ENCODE data around the gene FAM107B.

The FAM107B gene

GRCh38 chr10:14617852-14618251, 156.8 kb downstream of the FAM107B start:
- Histone ChIP-seq H2BK15ac (replicated peaks; ENCODE audit: low read depth) (no peak overlapping the region), H3K79me1 (ENCODE audit: low read length) (no peaks in the 10 kb centered on the region), H2BK5ac (ENCODE audit: low read length) (no peak overlapping the region), H3K18ac (ENCODE audit: low read length) (no peak overlapping the region), H3K4me3 (ENCODE audit: low read length) (no peak overlapping the region), H2BK120ac (ENCODE audit: low read depth, low read length) (no peak overlapping the region), H2AK5ac (ENCODE audit: low read length) (no peak overlapping the region), H3K4ac (ENCODE audit: low read depth, low read length) (no peak overlapping the region), H3K4me2 (ENCODE audit: low read length) (no peak overlapping the region), H3K9ac (ENCODE audit: low read length) (no peak overlapping the region), H3K79me2 (ENCODE audit: control insufficient read depth, insufficient read depth, low read length) (no peaks in the 10 kb centered on the region), H3K23ac (ENCODE audit: low read length) (no peak overlapping the region), H3K36me3 (ENCODE audit: control insufficient read depth, insufficient read depth, low read length) (no peaks in the 10 kb centered on the region), H3K4me1 (ENCODE audit: control insufficient read depth, low read depth, low read length) (no peaks in the 10 kb centered on the region), H3K56ac (ENCODE audit: low read length) (no peak overlapping the region), H4K5ac (ENCODE audit: low read length) (no peak overlapping the region), H3K27me3 (ENCODE audit: insufficient read depth, low read length, poor library complexity) (no peaks in the 10 kb centered on the region), H4K8ac (ENCODE audit: low read depth, low read length) (no peak overlapping the region), H3K27ac (ENCODE audit: low read depth, low read length) (no peak overlapping the region)
- WGBS (ENCODE audit: extremely low coverage, insufficient coverage, low lambda C conversion rate) = no CpG with 5 or more reads among the region's 4 CpGs
- DNase-seq = no peak

GRCh38 chr10:14616955-14617730, 157.6 kb downstream of the FAM107B start:
- Histone ChIP-seq H3K4me2 (ENCODE audit: low read length) (no peak overlapping the region), H3K56ac (ENCODE audit: low read length) (no peak overlapping the region), H3K23ac (ENCODE audit: low read length) (no peak overlapping the region), H4K8ac (ENCODE audit: low read depth, low read length) (no peak overlapping the region), H2BK120ac (ENCODE audit: low read depth, low read length) (no peak overlapping the region), H3K4ac (ENCODE audit: low read depth, low read length) (no peak overlapping the region), H3K4me1 (ENCODE audit: control insufficient read depth, low read depth, low read length) (no peaks in the 10 kb centered on the region), H4K5ac (ENCODE audit: low read length) (no peak overlapping the region), H3K9ac (ENCODE audit: low read length) (no peak overlapping the region), H3K27ac (ENCODE audit: low read depth, low read length) (no peak overlapping the region), H3K27me3 (ENCODE audit: insufficient read depth, low read length, poor library complexity) (no peaks in the 10 kb centered on the region), H3K79me1 (ENCODE audit: low read length) (no peaks in the 10 kb centered on the region), H3K18ac (ENCODE audit: low read length) (no peak overlapping the region), H3K36me3 (ENCODE audit: control insufficient read depth, insufficient read depth, low read length) (no peaks in the 10 kb centered on the region), H2BK5ac (ENCODE audit: low read length) (no peak overlapping the region), H2AK5ac (ENCODE audit: low read length) (no peak overlapping the region), H2BK15ac (replicated peaks; ENCODE audit: low read depth) (no peak overlapping the region), H3K4me3 (ENCODE audit: low read length) (no peak overlapping the region), H3K79me2 (ENCODE audit: control insufficient read depth, insufficient read depth, low read length) (no peaks in the 10 kb centered on the region)
- WGBS (ENCODE audit: extremely low coverage, insufficient coverage, low lambda C conversion rate) = no CpG with 5 or more reads among the region's 5 CpGs
- no peak for DNase-seq

GRCh38 chr10:14616465-14616864, 158.2 kb downstream of the FAM107B start:
- WGBS (ENCODE audit: extremely low coverage, insufficient coverage, low lambda C conversion rate) = no CpG with 5 or more reads among the region's 2 CpGs
- no peak overlapping the region for H4K8ac ChIP-seq (ENCODE audit: low read depth, low read length)
- no peak overlapping the region for H3K27ac ChIP-seq (ENCODE audit: low read depth, low read length)
- no peak overlapping the region for H3K4me3 ChIP-seq (ENCODE audit: low read length)
- H3K4me2 ChIP-seq (ENCODE audit: low read length) = no peak overlapping the region
- no peak overlapping the region for H2BK5ac ChIP-seq (ENCODE audit: low read length)
- no peak overlapping the region for H2BK15ac ChIP-seq (replicated peaks; ENCODE audit: low read depth)
- no peak overlapping the region for H3K9ac ChIP-seq (ENCODE audit: low read length)
- no peak overlapping the region for H3K56ac ChIP-seq (ENCODE audit: low read length)
- no peak overlapping the region for H4K5ac ChIP-seq (ENCODE audit: low read length)
- peak overlapping the region; percentile 73 for H2BK120ac ChIP-seq (ENCODE audit: low read depth, low read length)
- H3K27me3 ChIP-seq (ENCODE audit: insufficient read depth, low read length, poor library complexity) = no peaks in the 10 kb centered on the region
- no peaks in the 10 kb centered on the region for H3K36me3 ChIP-seq (ENCODE audit: control insufficient read depth, insufficient read depth, low read length)
- H3K4me1 ChIP-seq (ENCODE audit: control insufficient read depth, low read depth, low read length) = no peaks in the 10 kb centered on the region
- no peaks in the 10 kb centered on the region for H3K79me1 ChIP-seq (ENCODE audit: low read length)
- no peak overlapping the region for H3K18ac ChIP-seq (ENCODE audit: low read length)
- H3K23ac ChIP-seq (ENCODE audit: low read length) = no peak overlapping the region
- no peaks in the 10 kb centered on the region for H3K79me2 ChIP-seq (ENCODE audit: control insufficient read depth, insufficient read depth, low read length)
- no peak overlapping the region for H2AK5ac ChIP-seq (ENCODE audit: low read length)
- no peak for DNase-seq
- H3K4ac ChIP-seq (ENCODE audit: low read depth, low read length) = no peak overlapping the region

GRCh38 chr10:14613588-14613920, 161.1 kb downstream of the FAM107B start:
- no peaks in the 10 kb centered on the region for H3K79me2 ChIP-seq (ENCODE audit: control insufficient read depth, insufficient read depth, low read length)
- no peak overlapping the region for H3K56ac ChIP-seq (ENCODE audit: low read length)
- no peak for DNase-seq
- H2BK15ac ChIP-seq (replicated peaks; ENCODE audit: low read depth) = no peak overlapping the region
- no peak overlapping the region for H3K9ac ChIP-seq (ENCODE audit: low read length)
- no CpG with 5 or more reads among the region's 4 CpGs for WGBS (ENCODE audit: extremely low coverage, insufficient coverage, low lambda C conversion rate)
- H3K4me2 ChIP-seq (ENCODE audit: low read length) = no peak overlapping the region
- no peak overlapping the region for H3K27ac ChIP-seq (ENCODE audit: low read depth, low read length)
- H2AK5ac ChIP-seq (ENCODE audit: low read length) = no peak overlapping the region
- no peak overlapping the region for H4K5ac ChIP-seq (ENCODE audit: low read length)
- no peak overlapping the region for H3K23ac ChIP-seq (ENCODE audit: low read length)
- H2BK5ac ChIP-seq (ENCODE audit: low read length) = no peak overlapping the region
- no peaks in the 10 kb centered on the region for H3K36me3 ChIP-seq (ENCODE audit: control insufficient read depth, insufficient read depth, low read length)
- H3K4ac ChIP-seq (ENCODE audit: low read depth, low read length) = no peak overlapping the region
- H2BK120ac ChIP-seq (ENCODE audit: low read depth, low read length) = no peak overlapping the region
- H3K79me1 ChIP-seq (ENCODE audit: low read length) = no peaks in the 10 kb centered on the region
- no peak overlapping the region for H3K18ac ChIP-seq (ENCODE audit: low read length)
- no peaks in the 10 kb centered on the region for H3K4me1 ChIP-seq (ENCODE audit: control insufficient read depth, low read depth, low read length)
- H4K8ac ChIP-seq (ENCODE audit: low read depth, low read length) = no peak overlapping the region
- no peak overlapping the region for H3K4me3 ChIP-seq (ENCODE audit: low read length)
- no peaks in the 10 kb centered on the region for H3K27me3 ChIP-seq (ENCODE audit: insufficient read depth, low read length, poor library complexity)

- H3K4ac ChIP-seq (ENCODE audit: low read depth, low read length) = no peak overlapping the region
- no peak overlapping the region for H3K4me2 ChIP-seq (ENCODE audit: low read length)
- H3K56ac ChIP-seq (ENCODE audit: low read length) = no peak overlapping the region
- no peaks in the 10 kb centered on the region for H3K27me3 ChIP-seq (ENCODE audit: insufficient read depth, low read length, poor library complexity)
- no peak for DNase-seq
- H3K36me3 ChIP-seq (ENCODE audit: control insufficient read depth, insufficient read depth, low read length) = no peaks in the 10 kb centered on the region
- no peaks in the 10 kb centered on the region for H3K4me1 ChIP-seq (ENCODE audit: control insufficient read depth, low read depth, low read length)
- no peak overlapping the region for H3K9ac ChIP-seq (ENCODE audit: low read length)
- no peak overlapping the region for H3K18ac ChIP-seq (ENCODE audit: low read length)
- no peak overlapping the region for H3K27ac ChIP-seq (ENCODE audit: low read depth, low read length)
- no peak overlapping the region for H4K5ac ChIP-seq (ENCODE audit: low read length)
- H2AK5ac ChIP-seq (ENCODE audit: low read length) = no peak overlapping the region
- H3K23ac ChIP-seq (ENCODE audit: low read length) = no peak overlapping the region
- H3K79me1 ChIP-seq (ENCODE audit: low read length) = no peaks in the 10 kb centered on the region
- no peak overlapping the region for H2BK120ac ChIP-seq (ENCODE audit: low read depth, low read length)
- H3K4me3 ChIP-seq (ENCODE audit: low read length) = no peak overlapping the region
- no peak overlapping the region for H2BK15ac ChIP-seq (replicated peaks; ENCODE audit: low read depth)
- no peak overlapping the region for H4K8ac ChIP-seq (ENCODE audit: low read depth, low read length)
- 100% methylated on average over 1 of the region's 15 CpGs for WGBS (ENCODE audit: extremely low coverage, insufficient coverage, low lambda C conversion rate)
- H2BK5ac ChIP-seq (ENCODE audit: low read length) = no peak overlapping the region
- no peaks in the 10 kb centered on the region for H3K79me2 ChIP-seq (ENCODE audit: control insufficient read depth, insufficient read depth, low read length)
These were observed 161.7 kb downstream of the FAM107B start for GRCh38 chr10:14612873-14613587.

Data from mesendoderm (in vitro differentiated cells).